ENCODE measurements around the gene TM4SF4.

TM4SF4 gene

GRCh38 chr3:149527531-149528339, 53.2 kb downstream of the TM4SF4 start:
- FAIRE-seq, result no peak
- TF ChIP-seq POLR2A (IDR thresholded peaks at IDR 0.05; ENCODE audit: low read depth, low read length), result no peak
- no peak for TF ChIP-seq TAF1 (IDR thresholded peaks at IDR 0.05; ENCODE audit: borderline replicate concordance, low read depth, low read length)
- no peak for TF ChIP-seq POLR2AphosphoS5 (IDR thresholded peaks at IDR 0.05; ENCODE audit: low read depth, low read length)
- DNase-seq (ENCODE audit: insufficient read length), result no peak

- FAIRE-seq, result no peak
- TF ChIP-seq POLR2A (IDR thresholded peaks at IDR 0.05; ENCODE audit: low read depth, low read length), result no peak
- DNase-seq (ENCODE audit: insufficient read length), result no peak
Measured at GRCh38 chr3:149528340-149528650, 53.8 kb downstream of the TM4SF4 start.

GRCh38 chr3:149529099-149529498, 54.6 kb downstream of the TM4SF4 start:
- TF ChIP-seq POLR2A (IDR thresholded peaks at IDR 0.05; ENCODE audit: low read depth, low read length) (no peak), TAF1 (IDR thresholded peaks at IDR 0.05; ENCODE audit: borderline replicate concordance, low read depth, low read length) (no peak), POLR2AphosphoS5 (IDR thresholded peaks at IDR 0.05; ENCODE audit: low read depth, low read length) (no peak)
- no peak for FAIRE-seq

GRCh38 chr3:149532489-149533180, 58.1 kb downstream of the TM4SF4 start:
- peak; percentile 40 for FAIRE-seq
- DNase-seq (ENCODE audit: insufficient read length), result no peak
- TF ChIP-seq POLR2AphosphoS5 (IDR thresholded peaks at IDR 0.05; ENCODE audit: low read depth, low read length), result no peak
- no peak for TF ChIP-seq POLR2A (IDR thresholded peaks at IDR 0.05; ENCODE audit: low read depth, low read length)
- no peak for TF ChIP-seq TAF1 (IDR thresholded peaks at IDR 0.05; ENCODE audit: borderline replicate concordance, low read depth, low read length)

More at GRCh38 chr3:149529099-149529498, 54.6 kb downstream of the TM4SF4 start:
- no peak for DNase-seq (ENCODE audit: insufficient read length)

- DNase-seq (ENCODE audit: insufficient read length) (no peak), FAIRE-seq (no peak)
- TF ChIP-seq TAF1 (IDR thresholded peaks at IDR 0.05; ENCODE audit: borderline replicate concordance, low read depth, low read length), result no peak
- no peak for TF ChIP-seq POLR2AphosphoS5 (IDR thresholded peaks at IDR 0.05; ENCODE audit: low read depth, low read length)
- TF ChIP-seq POLR2A (IDR thresholded peaks at IDR 0.05; ENCODE audit: low read depth, low read length), result no peak
Measured at GRCh38 chr3:149534082-149534481, 59.6 kb downstream of the TM4SF4 start.

- no peak for FAIRE-seq
- TF ChIP-seq TAF1 (IDR thresholded peaks at IDR 0.05; ENCODE audit: borderline replicate concordance, low read depth, low read length), result no peak
- no peak for DNase-seq (ENCODE audit: insufficient read length)
Measured at GRCh38 chr3:149534671-149535332, 60.3 kb downstream of the TM4SF4 start.

- FAIRE-seq (no peak), DNase-seq (ENCODE audit: insufficient read length) (no peak)
- TF ChIP-seq POLR2A (IDR thresholded peaks at IDR 0.05; ENCODE audit: low read depth, low read length) (no peak), TAF1 (IDR thresholded peaks at IDR 0.05; ENCODE audit: borderline replicate concordance, low read depth, low read length) (no peak), POLR2AphosphoS5 (IDR thresholded peaks at IDR 0.05; ENCODE audit: low read depth, low read length) (no peak)
Measured at GRCh38 chr3:149535333-149535685, 60.8 kb downstream of the TM4SF4 start.

- DNase-seq (ENCODE audit: insufficient read length), result no peak
- TF ChIP-seq POLR2AphosphoS5 (IDR thresholded peaks at IDR 0.05; ENCODE audit: low read depth, low read length) (no peak), TAF1 (IDR thresholded peaks at IDR 0.05; ENCODE audit: borderline replicate concordance, low read depth, low read length) (no peak), POLR2A (IDR thresholded peaks at IDR 0.05; ENCODE audit: low read depth, low read length) (no peak)
- FAIRE-seq, result no peak
Measured at GRCh38 chr3:149536429-149536828, 61.9 kb downstream of the TM4SF4 start.

GRCh38 chr3:149538371-149538770, 63.9 kb downstream of the TM4SF4 start:
- DNase-seq (ENCODE audit: insufficient read length) (no peak), FAIRE-seq (no peak)
- TF ChIP-seq POLR2A (IDR thresholded peaks at IDR 0.05; ENCODE audit: low read depth, low read length) (no peak), TAF1 (IDR thresholded peaks at IDR 0.05; ENCODE audit: borderline replicate concordance, low read depth, low read length) (no peak), POLR2AphosphoS5 (IDR thresholded peaks at IDR 0.05; ENCODE audit: low read depth, low read length) (no peak)

- FAIRE-seq, result no peak
- no peak for TF ChIP-seq POLR2A (IDR thresholded peaks at IDR 0.05; ENCODE audit: low read depth, low read length)
Measured at GRCh38 chr3:149541091-149541491, 66.6 kb downstream of the TM4SF4 start.

GRCh38 chr3:149542375-149543312, 68.1 kb downstream of the TM4SF4 start:
- no peak for FAIRE-seq
- no peak for DNase-seq (ENCODE audit: insufficient read length)
- TF ChIP-seq POLR2A (IDR thresholded peaks at IDR 0.05; ENCODE audit: low read depth, low read length), result no peak

More at GRCh38 chr3:149541091-149541491, 66.6 kb downstream of the TM4SF4 start:
- DNase-seq (ENCODE audit: insufficient read length), result no peak

All from GM12892 (cell line).